ELR (cell line): ENCODE data around the gene RFX3.

Experiments used
- DNase-seq: peaks from one replicate; pipeline ENCODE4 v3.0.0-alpha.2; 2015; ENCODE audit warnings: low read depth

The RFX3 gene

GRCh38 chr9:3513265-3513818 lies 12.5 kb downstream of the RFX3 start:
- DNase-seq, result no peak

GRCh38 chr9:3511551-3511950 lies 14.2 kb downstream of the RFX3 start:
- DNase-seq, result no peak

- DNase-seq, result no peak
Observed at GRCh38 chr9:3510796-3511195, 15.0 kb downstream of the RFX3 start.

GRCh38 chr9:3509926-3510325 lies 15.9 kb downstream of the RFX3 start:
- DNase-seq, result no peak

- peak; percentile 2 for DNase-seq
Observed at GRCh38 chr9:3508521-3509291, 17.1 kb downstream of the RFX3 start.

- no peak for DNase-seq
Observed at GRCh38 chr9:3508078-3508431, 17.7 kb downstream of the RFX3 start.

- no peak for DNase-seq
Observed at GRCh38 chr9:3507395-3508077, 18.3 kb downstream of the RFX3 start.

GRCh38 chr9:3506164-3506563 lies 19.6 kb downstream of the RFX3 start:
- DNase-seq, result no peak

GRCh38 chr9:3502560-3503398 lies 23.0 kb downstream of the RFX3 start:
- peak; percentile 56 for DNase-seq

GRCh38 chr9:3500044-3500443 lies 25.8 kb downstream of the RFX3 start:
- DNase-seq, result no peak

- DNase-seq, result no peak
Observed at GRCh38 chr9:3498691-3499090, 27.1 kb downstream of the RFX3 start.

GRCh38 chr9:3497857-3498256 lies 27.9 kb downstream of the RFX3 start:
- no peak for DNase-seq

GRCh38 chr9:3497401-3497800 lies 28.4 kb downstream of the RFX3 start:
- DNase-seq, result peak; percentile 47

GRCh38 chr9:3495855-3496254 lies 29.9 kb downstream of the RFX3 start:
- no peak for DNase-seq

GRCh38 chr9:3492214-3492613 lies 33.6 kb downstream of the RFX3 start:
- no peak for DNase-seq

- no peak for DNase-seq
Observed at GRCh38 chr9:3491450-3491849, 34.4 kb downstream of the RFX3 start.

GRCh38 chr9:3490957-3491356 lies 34.8 kb downstream of the RFX3 start:
- no peak for DNase-seq

GRCh38 chr9:3482578-3482977 lies 43.2 kb downstream of the RFX3 start:
- no peak for DNase-seq

- DNase-seq, result no peak
Observed at GRCh38 chr9:3480353-3480655, 45.5 kb downstream of the RFX3 start.

GRCh38 chr9:3479514-3480352 lies 46.1 kb downstream of the RFX3 start:
- no peak for DNase-seq

- peak; percentile 66 for DNase-seq
Observed at GRCh38 chr9:3478549-3478953, 47.2 kb downstream of the RFX3 start.
